HG02970 (cell line): Measurements from ENCODE around the gene RTL9.

Source experiments
- ATAC-seq: cut with Tn5 transposase; IDR thresholded peaks from one replicate; pipeline ENCODE4 v1.9.1; 2021; ENCODE audit warnings: mild to moderate bottlenecking, moderate library complexity, moderate number of reproducible peaks; ENCODE audit not compliant: unreplicated experiment, low FRiP score

RTL9 gene

GRCh38 chrX:110341189-110342035, 17.2 kb upstream of the RTL9 start:
- ATAC-seq = no peak

- no peak for ATAC-seq
Observed at GRCh38 chrX:110346681-110347080, 12.0 kb upstream of the RTL9 start.

DNA sequence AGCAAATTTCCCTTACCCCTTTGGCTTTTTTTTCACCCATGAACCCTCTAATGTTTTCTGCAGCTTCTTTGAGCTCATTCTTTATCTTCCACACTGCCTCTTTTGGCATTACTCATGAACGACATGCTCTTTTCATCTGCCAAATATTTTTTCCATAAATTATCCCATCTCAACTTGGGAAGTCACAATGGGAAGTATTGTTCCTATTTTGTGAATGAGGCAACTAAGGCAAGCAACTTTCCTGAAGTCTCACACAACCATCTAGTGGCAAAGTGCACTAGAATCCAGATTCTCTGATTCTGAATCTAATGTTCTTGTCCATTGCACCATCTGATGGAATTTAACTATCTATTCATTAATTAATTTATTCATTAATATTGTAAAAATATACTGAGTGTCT, 625 bp downstream of the RTL9 start:
- ATAC-seq = no peak

DNA sequence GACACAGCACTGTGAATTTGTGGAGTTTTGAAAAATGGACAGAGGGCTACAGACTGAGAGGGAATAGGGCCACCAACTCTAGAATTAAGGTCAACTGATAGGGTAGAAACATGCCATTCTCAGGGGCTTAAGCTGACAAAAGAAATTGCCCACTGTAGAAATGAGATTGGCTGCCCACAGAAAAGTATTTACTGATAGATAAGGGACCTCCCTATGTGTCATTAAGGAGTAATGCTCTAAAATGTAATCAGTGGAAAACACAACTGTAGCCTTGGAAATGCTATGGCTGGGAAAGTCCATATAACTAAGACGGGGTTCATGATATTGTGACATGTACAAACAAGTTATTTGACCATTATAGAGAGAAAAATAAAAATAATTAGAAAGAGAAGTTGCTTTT, 4.6 kb downstream of the RTL9 start:
- ATAC-seq = no peak

GRCh38 chrX:110373310-110373709, 14.7 kb downstream of the RTL9 start:
- ATAC-seq = no peak

GRCh38 chrX:110374559-110374958, 15.9 kb downstream of the RTL9 start:
- ATAC-seq = no peak

GRCh38 chrX:110381216-110381615, 22.6 kb downstream of the RTL9 start:
- no peak for ATAC-seq

GRCh38 chrX:110383414-110383813, 24.8 kb downstream of the RTL9 start:
- ATAC-seq = no peak

DNA sequence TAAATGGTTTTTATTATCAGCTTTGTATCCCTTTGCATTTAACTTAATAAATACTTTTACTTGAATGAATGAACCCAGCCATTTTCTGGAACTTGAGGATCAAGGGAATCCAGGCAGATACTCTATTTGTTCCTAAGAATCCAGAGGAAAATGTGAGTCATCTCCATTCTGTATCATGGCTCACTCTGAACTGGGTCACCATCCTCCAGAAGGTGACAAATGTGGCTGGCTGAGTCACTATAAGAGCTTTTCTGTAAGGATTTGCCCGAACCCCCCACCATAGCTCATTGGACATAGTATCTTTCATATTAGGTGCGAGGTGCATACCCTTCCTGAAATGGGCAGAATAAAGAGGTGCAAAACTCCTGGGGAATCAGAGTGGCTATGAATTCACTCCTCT, 25.8 kb downstream of the RTL9 start:
- no peak for ATAC-seq

- ATAC-seq = no peak
Observed at GRCh38 chrX:110389570-110389969, 30.9 kb downstream of the RTL9 start.

DNA sequence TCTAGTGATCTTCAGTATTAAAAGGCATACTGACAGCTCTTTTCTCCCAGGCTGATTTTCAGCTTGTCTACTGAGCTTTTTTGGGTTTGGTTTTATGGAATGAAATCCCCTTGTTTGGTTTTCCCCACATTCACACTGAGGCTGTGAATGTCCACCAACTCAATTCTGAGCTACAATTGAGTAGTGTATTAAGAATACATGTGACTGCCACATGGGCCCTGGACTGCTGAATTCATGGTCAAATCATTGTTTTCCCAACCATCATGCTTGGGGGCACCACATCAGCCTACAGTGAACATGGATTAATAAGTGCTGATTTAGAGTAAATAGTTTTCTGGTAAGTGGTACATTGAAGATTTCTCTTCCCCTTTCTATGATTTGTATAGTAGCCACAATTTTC, 32.4 kb downstream of the RTL9 start:
- ATAC-seq = no peak

GRCh38 chrX:110394651-110395050, 36.0 kb downstream of the RTL9 start:
- no peak for ATAC-seq

DNA sequence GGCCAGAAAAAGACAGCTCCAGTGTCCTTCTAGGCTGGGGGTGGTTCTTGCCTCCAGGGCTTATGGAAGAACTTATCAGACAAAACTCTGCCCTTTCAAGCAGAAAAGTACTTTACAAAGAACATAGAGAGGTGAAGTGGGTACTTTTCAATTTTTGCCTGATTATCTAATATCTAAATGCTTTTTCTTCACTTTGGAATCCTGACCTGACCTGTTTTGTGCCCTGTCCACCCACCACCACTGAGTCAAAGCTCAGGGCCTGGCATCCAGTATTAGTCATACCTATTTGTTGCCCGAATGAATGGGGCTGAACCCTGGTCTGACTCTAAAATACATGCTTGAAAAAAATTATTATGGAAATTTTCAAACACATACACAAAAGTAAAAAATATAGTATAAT, 37.2 kb downstream of the RTL9 start:
- ATAC-seq = no peak

DNA sequence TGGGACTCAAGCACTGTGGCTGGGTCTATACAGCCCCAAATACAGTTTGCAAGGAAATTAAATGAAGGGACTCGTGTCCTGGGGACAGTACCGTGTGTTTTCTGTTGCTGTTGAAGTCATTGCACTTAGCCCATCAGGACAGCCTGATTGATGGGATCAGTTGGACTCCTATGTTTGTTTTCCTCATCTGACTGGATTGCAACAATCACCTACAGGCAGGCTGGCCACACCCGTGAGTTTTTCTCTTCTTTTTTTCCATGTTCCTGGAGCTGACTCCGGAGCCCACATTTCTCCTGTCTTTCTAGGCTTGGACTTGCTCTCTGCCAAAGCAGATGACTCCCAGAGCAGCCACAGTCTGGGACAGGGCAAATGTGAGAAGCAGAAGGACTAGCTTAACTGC, 38.1 kb downstream of the RTL9 start:
- no peak for ATAC-seq

DNA sequence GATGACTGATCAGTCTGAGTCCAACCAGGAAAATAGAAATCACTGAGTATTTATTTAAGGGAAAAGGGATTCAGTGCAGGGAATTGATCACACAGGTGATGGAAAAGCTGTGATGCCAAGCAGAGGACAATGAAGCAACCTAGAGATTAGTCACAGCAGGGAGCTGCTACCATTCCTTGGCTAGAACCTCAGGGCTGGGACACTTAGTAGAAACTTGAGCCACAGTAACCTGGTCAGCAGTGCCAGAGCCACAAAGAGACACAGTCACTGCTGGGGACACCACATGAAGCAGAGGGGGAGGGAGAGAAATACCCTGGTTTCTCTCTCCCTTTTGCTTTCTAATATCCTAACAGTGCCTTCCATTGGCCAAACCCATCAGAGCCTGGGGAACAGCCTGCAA, 38.7 kb downstream of the RTL9 start:
- no peak for ATAC-seq

DNA sequence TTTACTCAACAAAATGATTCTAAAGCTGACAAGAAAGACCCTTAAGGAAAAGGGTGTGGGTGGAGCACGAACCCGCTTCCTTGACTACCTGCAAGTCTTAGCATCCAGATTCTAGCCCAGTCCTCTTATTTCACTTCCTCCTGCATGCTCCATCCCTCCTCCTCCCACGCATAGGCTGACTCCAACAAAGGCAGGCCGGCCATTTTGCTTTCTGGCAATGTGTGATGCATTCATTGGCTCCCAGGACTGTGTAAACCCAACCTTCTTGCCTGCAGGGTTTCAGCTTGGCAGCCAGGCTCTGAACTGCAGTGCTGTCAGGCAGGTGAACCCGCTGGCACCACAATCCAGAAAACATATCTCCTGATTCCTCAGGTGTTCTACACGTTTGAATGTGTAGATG, 39.3 kb downstream of the RTL9 start:
- no peak for ATAC-seq

- ATAC-seq = no peak
Observed at GRCh38 chrX:110399497-110399896, 40.8 kb downstream of the RTL9 start.

DNA sequence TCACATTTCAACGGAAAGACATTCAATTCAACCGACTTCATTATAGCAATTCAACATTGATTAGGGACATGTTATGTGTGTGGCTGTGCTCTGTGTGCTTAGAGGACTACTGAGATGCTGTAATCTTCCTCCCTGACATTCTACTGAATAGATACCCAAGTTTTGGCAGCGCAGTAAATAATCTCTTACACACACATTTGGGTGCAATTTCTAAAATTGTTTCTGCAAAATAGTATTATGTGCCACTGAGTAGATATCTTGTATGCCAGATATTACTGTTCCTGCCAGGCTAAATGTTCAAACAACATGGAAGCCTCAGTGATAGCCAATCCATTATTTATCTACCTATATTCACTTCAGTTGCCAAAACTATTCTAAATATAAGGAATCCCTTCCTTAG, 41.3 kb downstream of the RTL9 start:
- no peak for ATAC-seq

DNA sequence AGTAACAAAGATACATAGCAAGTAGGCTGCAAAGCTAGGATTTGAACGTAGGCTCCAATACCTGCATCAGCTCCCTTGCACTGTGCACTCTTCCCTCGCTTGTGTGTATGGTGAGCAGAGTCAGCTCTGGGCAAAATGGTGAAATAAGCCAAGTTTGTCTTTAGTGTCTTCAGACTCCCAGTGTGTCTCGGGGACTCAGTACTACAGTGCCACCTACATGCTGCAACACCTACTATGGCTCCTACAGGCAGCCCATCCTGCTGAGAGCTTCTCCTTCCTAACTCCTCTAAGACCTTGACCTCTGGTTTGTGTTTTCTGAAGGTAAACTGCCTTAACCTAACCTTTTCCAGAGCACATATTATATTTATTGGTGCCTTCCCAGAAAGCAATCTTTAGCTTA, 42.5 kb downstream of the RTL9 start:
- no peak for ATAC-seq

DNA sequence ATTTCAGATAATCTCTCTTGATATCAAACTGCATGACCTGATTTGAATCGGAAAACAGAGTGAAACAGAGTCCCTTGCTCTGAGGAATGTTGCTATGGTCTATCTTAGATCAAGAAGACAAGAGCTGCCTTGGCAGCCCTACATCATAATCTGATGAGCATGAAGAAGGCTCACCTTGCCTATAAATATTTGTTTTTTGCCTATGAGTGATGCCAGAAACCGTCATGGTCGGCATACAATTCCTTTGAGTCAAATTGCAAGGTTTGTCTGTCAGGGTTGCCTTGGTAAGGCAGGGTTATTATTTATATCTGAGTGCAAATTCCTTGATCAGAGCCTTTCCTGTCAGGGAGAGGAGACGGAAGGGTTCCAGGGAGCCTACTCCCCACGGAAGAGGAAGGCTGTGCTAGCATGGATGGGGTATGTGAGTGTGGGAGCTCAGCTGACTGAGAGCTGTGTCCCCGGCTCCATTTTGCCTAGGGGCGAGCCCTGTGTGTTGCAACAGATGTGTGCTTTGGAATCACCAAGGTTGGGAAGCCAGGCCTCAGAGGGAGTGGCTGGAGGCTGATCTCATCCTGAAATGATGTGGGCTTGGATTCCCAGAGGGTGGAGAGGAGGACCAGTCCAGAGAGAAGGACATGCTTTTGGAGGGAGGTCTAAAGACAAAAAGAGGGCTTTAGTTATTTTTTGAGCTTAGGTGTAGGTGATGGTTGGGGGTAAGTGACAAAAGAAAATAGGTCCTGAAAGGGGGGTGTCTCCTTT, 43.6 kb downstream of the RTL9 start:
- ATAC-seq = no peak

GRCh38 chrX:110402850-110403221, 44.2 kb downstream of the RTL9 start:
- ATAC-seq = no peak
